Tibial nerve (tissue), 4 donors: ENCODE data around the gene VIPR2. TPM values are rescaled to one million over a fixed set of nuclear protein-coding genes. Genes with fewer than 3 reads are reported as not detected.

ENCODE experiments used
- DNase-seq, 2 donors: peaks; one replicate each; pipeline ENCODE4 v3.0.0-alpha.2; 2019; ENCODE audit warnings: low spot score in 2 of 2
- H3K27ac ChIP-seq, 4 donors: fragments of 200-600 bp; sonication (generic) in 3 of 4; one replicate each; pipeline ENCODE4 v1.5.1; 2017 to 2019; ENCODE audit warnings: mild to moderate bottlenecking in 1 of 4
- H3K27me3 ChIP-seq, 2 donors: fragments of 200-600 bp; sonication (generic) in 1 of 2; one replicate each; pipeline versions ENCODE4 v1.5.1 to v1.6.0; 2017 to 2019
- H3K36me3 ChIP-seq, 3 donors: fragments of 200-600 bp; sonication (generic); one replicate each; pipeline ENCODE4 v1.5.1; 2018 to 2019
- H3K4me1 ChIP-seq, 4 donors: fragments of 200-600 bp; sonication (generic) in 3 of 4; one replicate each; pipeline ENCODE4 v1.5.1; 2017 to 2019
- H3K4me3 ChIP-seq, 4 donors: fragments of 200-600 bp; sonication (generic) in 3 of 4; one replicate each; pipeline ENCODE4 v1.5.1; 2017 to 2019; ENCODE audit warnings: mild to moderate bottlenecking in 1 of 4, moderate library complexity in 1 of 4
- H3K9me3 ChIP-seq, 4 donors: fragments of 200-600 bp; sonication (generic) in 3 of 4; one replicate each; pipeline ENCODE4 v1.5.1; 2017 to 2019
- CTCF ChIP-seq, 5 experiments: fragments of 200-600 bp in 3 of 5; fragments of 450-650 bp in 2 of 5; sonication (generic) in 3 of 5; IDR thresholded peaks; one replicate each; pipeline ENCODE4 v1.5.1; 2016 to 2019; ENCODE audit warnings: antibody characterized with exemption in 5 of 5, mild to moderate bottlenecking in 3 of 5, moderate library complexity in 2 of 5
- EP300 ChIP-seq, 2 donors: sonication (generic); formaldehyde crosslinking; IDR thresholded peaks; one replicate each; pipeline ENCODE4 v1.6.1; 2017; ENCODE audit warnings: antibody characterized with exemption in 2 of 2, mild to moderate bottlenecking in 1 of 2
- POLR2A ChIP-seq, 2 donors: fragments of 450-650 bp; IDR thresholded peaks; one replicate each; pipeline ENCODE4 v1.6.1; 2017; ENCODE audit warnings: antibody characterized with exemption in 2 of 2, mild to moderate bottlenecking in 2 of 2, moderate library complexity in 2 of 2
- WGBS, 2 donors: methylation state at CpG; one replicate each; pipeline ENCODE4 v1.1.5; 2018; 5-methylcytosine and 5-hydroxymethylcytosine counted together
- total RNA-seq, 4 donors: library from RNA; depleted of rRNA; stranded (reverse); fragments of >200 nt; gene quantifications; one replicate each; pipeline ENCODE4 v1.1.0, GENCODE V29; 2016

VIPR2 gene
- total RNA-seq, 4 donors from 2014 or later, result 0.22 to 3.6 (median 2.9) TPM

DNA sequence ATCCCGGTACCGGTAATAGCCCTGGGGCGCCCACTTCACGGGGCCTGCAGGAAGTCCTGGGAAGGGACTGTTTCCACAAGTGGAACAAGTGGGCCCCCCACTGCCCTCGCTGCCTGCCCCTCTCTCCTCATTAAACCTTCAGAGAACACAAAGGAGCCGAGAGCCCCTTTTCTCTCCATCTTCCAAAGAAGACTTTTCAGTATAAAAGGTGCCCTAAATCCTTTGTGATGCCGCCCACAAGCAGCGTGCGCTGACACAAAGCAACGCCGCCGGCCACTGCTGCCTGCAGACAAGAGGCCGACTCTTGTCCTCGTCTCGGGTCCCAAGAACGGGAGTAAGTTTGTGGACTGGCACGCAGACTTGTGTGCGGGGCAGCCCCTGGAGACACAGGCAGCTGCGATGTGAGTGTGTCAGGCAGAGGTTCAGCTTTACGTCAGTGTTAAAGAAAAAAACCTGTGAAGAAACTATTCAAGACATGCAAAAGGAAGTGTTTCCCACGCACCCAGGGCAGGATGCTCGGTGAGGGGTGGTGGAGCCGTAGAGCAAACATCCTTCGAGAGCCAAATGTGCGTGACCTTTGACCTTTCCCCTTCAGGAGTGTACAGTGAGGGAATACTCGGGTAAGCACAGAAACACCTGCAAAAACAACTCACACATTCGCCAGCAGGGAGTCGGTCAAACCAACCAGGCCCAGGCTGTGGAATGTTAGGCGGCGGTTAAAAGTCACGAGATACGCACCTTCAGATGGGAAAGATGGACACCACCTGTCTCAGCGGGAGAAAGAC, 118.2 kb downstream of the VIPR2 start:
- WGBS, 2 donors, result 47 to 56% methylated on average over 33 of the region's 33 CpGs
- Histone ChIP-seq H3K36me3 (no peaks in the 10 kb centered on the region), H3K4me1 (peaks cover 0 to 20% (median 3%) of the 10 kb centered on the region in 4 donors), H3K27me3 (peaks cover 0 to 23% of the 10 kb centered on the region in 2 donors), H3K27ac (no peak overlapping the region), H3K4me3 (no peak overlapping the region), H3K9me3 (no peaks in the 10 kb centered on the region)
- TF ChIP-seq CTCF (IDR thresholded peaks at IDR 0.05) (no peak), EP300 (IDR thresholded peaks at IDR 0.05) (no peak), POLR2A (IDR thresholded peaks at IDR 0.05) (no peak)
- no peak for DNase-seq

DNA sequence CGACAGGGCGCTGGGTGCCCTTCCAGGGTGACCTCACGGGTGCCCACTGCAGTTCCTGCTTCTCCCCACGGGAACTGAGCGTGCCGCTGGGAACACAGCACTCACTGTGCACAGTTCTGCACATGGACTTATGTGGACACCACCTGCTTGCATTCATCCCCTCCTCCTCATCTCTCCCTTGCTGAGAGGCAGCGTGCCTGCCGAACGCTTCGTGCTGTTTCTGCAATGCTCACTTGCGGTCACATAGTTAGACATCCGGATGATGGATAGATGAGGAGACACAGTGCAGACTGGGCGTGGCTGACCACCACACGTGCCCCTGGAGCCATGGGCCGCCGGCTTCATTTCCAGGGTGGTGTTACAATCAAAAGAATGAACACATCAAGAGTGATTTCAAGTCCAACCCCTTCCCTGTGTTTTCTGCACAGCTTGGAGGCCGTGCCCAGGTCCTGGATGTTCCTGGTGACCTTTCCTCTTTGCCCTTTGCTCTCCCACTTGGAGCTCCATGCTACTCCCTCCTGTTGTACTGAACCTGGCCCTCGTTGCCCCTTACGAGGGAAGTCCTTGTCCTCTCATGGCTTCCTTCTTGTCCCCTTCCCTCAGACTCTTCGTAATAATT, 119.4 kb downstream of the VIPR2 start:
- TF ChIP-seq CTCF (IDR thresholded peaks at IDR 0.05) (no peak), POLR2A (IDR thresholded peaks at IDR 0.05) (no peak), EP300 (IDR thresholded peaks at IDR 0.05) (no peak)
- WGBS, 2 donors, result 85 to 86% methylated on average over 20 of the region's 20 CpGs
- peaks cover 0 to 8% (median 0%) of the 10 kb centered on the region in 4 donors for H3K4me1 ChIP-seq
- H3K36me3 ChIP-seq, result no peaks in the 10 kb centered on the region
- DNase-seq, result no peak
- peaks cover 0 to 23% of the 10 kb centered on the region in 2 donors for H3K27me3 ChIP-seq
- H3K9me3 ChIP-seq, result no peaks in the 10 kb centered on the region
- no peak overlapping the region for H3K4me3 ChIP-seq
- no peak overlapping the region for H3K27ac ChIP-seq

GRCh38 chr7:159024280-159024951, 120.3 kb downstream of the VIPR2 start:
- DNase-seq, result no peak
- no peak for TF ChIP-seq EP300 (IDR thresholded peaks at IDR 0.05)
- no peak for TF ChIP-seq CTCF (IDR thresholded peaks at IDR 0.05)
- WGBS, 2 donors, result 94 to 96% methylated on average over 29 to 35 of the region's 48 CpGs

DNA sequence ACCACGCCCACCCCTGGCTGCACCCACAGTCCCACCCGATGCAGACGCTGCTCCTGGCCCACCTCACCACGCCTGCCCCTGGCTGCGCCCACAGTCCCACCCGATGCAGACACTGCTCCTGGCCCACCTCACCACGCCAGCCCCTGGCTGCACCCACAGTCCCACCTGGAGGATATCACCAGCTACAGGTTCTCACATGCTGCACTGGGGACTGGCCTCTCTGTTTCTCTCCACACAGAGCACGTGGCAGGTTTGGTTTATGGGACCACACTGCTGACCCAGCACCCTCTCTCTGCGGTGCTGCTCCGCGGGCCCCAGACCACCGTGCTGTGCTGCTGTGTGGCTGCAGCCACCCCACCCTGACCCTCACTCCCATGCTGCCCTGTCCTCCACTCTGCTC, 120.9 kb downstream of the VIPR2 start:
- no peak for DNase-seq
- H3K36me3 ChIP-seq, result no peaks in the 10 kb centered on the region
- peaks cover 0 to 9% of the 10 kb centered on the region in 2 donors for H3K27me3 ChIP-seq
- no peak overlapping the region for H3K4me3 ChIP-seq
- H3K9me3 ChIP-seq, result no peaks in the 10 kb centered on the region
- WGBS, 2 donors, result 91% methylated on average over 12 of the region's 12 CpGs
- H3K4me1 ChIP-seq, result peaks cover 0 to 12% (median 0%) of the 10 kb centered on the region in 4 donors
- no peak for TF ChIP-seq EP300 (IDR thresholded peaks at IDR 0.05)
- H3K27ac ChIP-seq, result no peak overlapping the region

More at GRCh38 chr7:159024280-159024951, 120.3 kb downstream of the VIPR2 start:
- Histone ChIP-seq H3K4me1 (peaks cover 0 to 7% (median 0%) of the 10 kb centered on the region in 4 donors), H3K4me3 (no peak overlapping the region), H3K9me3 (no peaks in the 10 kb centered on the region), H3K27me3 (peaks cover 0 to 16% of the 10 kb centered on the region in 2 donors), H3K27ac (no peak overlapping the region), H3K36me3 (no peaks in the 10 kb centered on the region)

- H3K27me3 ChIP-seq, result peaks cover 0 to 5% of the 10 kb centered on the region in 2 donors
- no peak overlapping the region for H3K27ac ChIP-seq
- 92 to 93% methylated on average over 14 to 17 of the region's 17 CpGs for WGBS, 2 donors
- no peak overlapping the region for H3K4me3 ChIP-seq
- peaks cover 0 to 12% (median 0%) of the 10 kb centered on the region in 4 donors for H3K4me1 ChIP-seq
- H3K36me3 ChIP-seq, result no peaks in the 10 kb centered on the region
- TF ChIP-seq CTCF (IDR thresholded peaks at IDR 0.05) (no peak), POLR2A (IDR thresholded peaks at IDR 0.05) (no peak), EP300 (IDR thresholded peaks at IDR 0.05) (no peak)
- no peak for DNase-seq
- no peaks in the 10 kb centered on the region for H3K9me3 ChIP-seq
These were observed 121.5 kb downstream of the VIPR2 start for GRCh38 chr7:159023206-159023605.
